T-helper 1 cell (primary cell): ENCODE data around the gene ZNF573.
A peak's percentile ranks its signal among the peaks of the same experiment; 100 is the strongest.

Source experiments
- DNase-seq, 5 donors: peaks; one replicate each; pipeline ENCODE4 v3.0.0-alpha.2; 2012 to 2020

The ZNF573 gene

GRCh38 chr19:37695144-37695899, 84.1 kb downstream of the ZNF573 start:
- DNase-seq, result no peak

GRCh38 chr19:37692956-37693620, 86.3 kb downstream of the ZNF573 start:
- no peak for DNase-seq

DNA sequence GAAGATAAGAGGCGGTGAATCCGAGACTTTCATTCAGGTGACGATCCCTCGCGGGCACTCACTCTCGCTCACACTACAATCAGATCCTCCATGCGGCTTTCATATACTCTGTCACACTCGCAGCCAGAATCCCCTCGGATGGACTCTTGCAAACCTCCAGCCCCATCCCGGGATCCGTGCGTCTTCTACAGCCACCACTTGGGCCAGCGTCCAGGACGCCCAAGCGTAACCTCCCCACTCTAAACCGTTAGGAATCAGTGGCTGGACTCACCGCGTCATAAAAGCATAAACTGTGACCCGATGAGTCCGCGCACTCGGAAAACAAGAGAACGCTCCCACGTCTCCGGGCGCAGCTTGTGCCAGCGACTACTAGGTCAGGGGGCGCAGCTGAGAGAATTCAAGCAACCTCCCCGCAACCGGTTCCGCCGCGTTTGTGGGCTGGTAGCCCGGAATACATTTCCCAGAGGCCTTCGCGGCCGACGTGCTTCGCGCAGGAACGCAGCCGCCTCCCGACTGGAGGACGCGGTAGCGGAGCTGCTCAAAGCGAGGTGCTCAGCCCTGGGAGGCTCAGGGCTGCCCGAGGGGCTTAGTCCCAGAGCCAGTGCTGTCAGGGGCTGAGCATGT, 87.4 kb downstream of the ZNF573 start:
- DNase-seq, result peak; percentile 33 to 71 (median 62)
